K562 (cell line): ENCODE measurements around the gene SLC39A11. TPM values are rescaled to one million over a fixed set of nuclear protein-coding genes. Genes with fewer than 3 reads are reported as not detected.

Source experiments
- ATAC-seq: fragments of 200-7000 bp; cut with Tn5 transposase; 3 replicates; pipeline ENCODE4 v1.9.1; 2020; ENCODE audit warnings: moderate library complexity
- BruUV-seq: library from RNA; stranded (reverse); fragments of 400-500 nt; replicated peaks from 2 replicates; lab custom pipeline; 2021; lab: Mats Ljungman, UMichigan
- CTCF ChIA-PET: fragments of 300-600 bp; formaldehyde crosslinking; extraction: SDS; loops from one replicate; lab custom pipeline; 2021; ENCODE audit warnings: low intra/inter-chr PET ratio; lab: Yijun Ruan, JAX
- POLR2A ChIA-PET: fragments of 300-600, 350-650 bp; sonication (Branson Sonifier 250); formaldehyde crosslinking; extraction: SDS; loops from one replicate; lab custom pipeline; 2021; ENCODE audit warnings: antibody characterized with exemption, inconsistent platforms; lab: Yijun Ruan, JAX
- DNase-seq, 4 experiments: peaks; one replicate each; pipeline versions ENCODE4 v3.0.0 to v3.0.0-alpha.2; 2011 to 2018; ENCODE audit warnings: low spot score in 3 of 4, mixed read lengths in 3 of 4; ENCODE audit errors: extremely low read depth in 1 of 4
- FAIRE-seq: peaks from 2 replicates; lab custom pipeline; 2011; peaks lifted over from hg19 to GRCh38; lab: Jason Lieb, UNC
- H2AFZ ChIP-seq: 2 replicates; pipeline ENCODE4 v1.6.0; 2011; ENCODE audit warnings: low read depth, low read length, control low read depth, inconsistent platforms
- H3K27ac ChIP-seq: fragments of 200-600 bp; 3 replicates; pipeline ENCODE4 v1.8.0; 2011; ENCODE audit warnings: low read depth, mild to moderate bottlenecking, control low read depth, inconsistent platforms, low read length, moderate library complexity, mixed read lengths; ENCODE audit errors: extremely low read depth
- H3K27me3 ChIP-seq, 2 experiments: fragments of 300-600 bp in 1 of 2; 2 replicates in 1 of 2; 3 replicates in 1 of 2; pipeline versions ENCODE4 v1.6.0 to v1.8.0; 2011; ENCODE audit warnings: inconsistent platforms in 2 of 2, low read length in 2 of 2, mild to moderate bottlenecking in 1 of 2, mixed read lengths in 1 of 2, moderate library complexity in 1 of 2; ENCODE audit not compliant: control insufficient read depth in 2 of 2, insufficient read depth in 2 of 2
- H3K36me3 ChIP-seq: fragments of 300-600 bp; 3 replicates; pipeline ENCODE4 v1.8.0; 2011; ENCODE audit warnings: mild to moderate bottlenecking, low read length, inconsistent platforms; ENCODE audit not compliant: control insufficient read depth, insufficient read depth
- H3K4me1 ChIP-seq, 2 experiments: fragments of 200-600 bp in 1 of 2; replicated peaks in 1 of 2; 2 replicates in 1 of 2; 3 replicates in 1 of 2; pipeline versions ENCODE4 v1.5.1 to v1.8.0; 2011; ENCODE audit warnings: inconsistent platforms in 2 of 2, low read length in 2 of 2, mild to moderate bottlenecking in 1 of 2, mixed read lengths in 1 of 2, moderate library complexity in 1 of 2; ENCODE audit not compliant: control insufficient read depth in 2 of 2, insufficient read depth in 2 of 2
- H3K4me2 ChIP-seq: 2 replicates; pipeline ENCODE4 v1.6.1; 2011; ENCODE audit warnings: low read length, control low read depth, inconsistent platforms, mixed read lengths; ENCODE audit not compliant: insufficient read depth
- H3K4me3 ChIP-seq: fragments of 200-600 bp; sonication (generic), shearing (Covaris generic); 2 replicates; pipeline ENCODE4 v1.5.1; 2016; ENCODE audit warnings: control low read depth, inconsistent platforms
- H3K79me2 ChIP-seq: fragments of 200-600 bp; 3 replicates; pipeline ENCODE4 v1.8.0; 2011; ENCODE audit warnings: low read length, inconsistent platforms; ENCODE audit not compliant: control insufficient read depth, insufficient read depth
- H3K9ac ChIP-seq, 2 experiments: 2 replicates each; pipeline versions ENCODE4 v1.6.0 to v1.6.1; 2011; ENCODE audit warnings: low read depth in 2 of 2, low read length in 2 of 2, control low read depth in 1 of 2, inconsistent platforms in 1 of 2, mild to moderate bottlenecking in 1 of 2, mixed read lengths in 1 of 2; ENCODE audit not compliant: insufficient read depth in 1 of 2
- H3K9me1 ChIP-seq: one replicate; pipeline ENCODE4 v1.6.0; 2011; ENCODE audit warnings: inconsistent platforms, mild to moderate bottlenecking, low read length, moderate library complexity; ENCODE audit not compliant: control insufficient read depth, insufficient read depth
- H3K9me3 ChIP-seq: replicated peaks from 2 replicates; pipeline ENCODE4 v1.5.1; 2011; ENCODE audit warnings: low read depth, low read length, inconsistent platforms; ENCODE audit not compliant: control insufficient read depth, insufficient read depth
- H4K20me1 ChIP-seq: replicated peaks from 2 replicates; pipeline ENCODE4 v1.6.1; 2011; ENCODE audit warnings: low read length, inconsistent platforms, mixed read lengths; ENCODE audit not compliant: control insufficient read depth, insufficient read depth
- ARNT ChIP-seq, 2 experiments: fragments of 450-650 bp; IDR thresholded peaks; 2 replicates each; pipeline ENCODE4 v1.6.1; 2016; ENCODE audit warnings: mild to moderate bottlenecking in 1 of 2
- BRF1 ChIP-seq: IDR thresholded peaks from 3 replicates; pipeline ENCODE4 v1.6.1; 2011; ENCODE audit warnings: borderline replicate concordance, mild to moderate bottlenecking; ENCODE audit not compliant: insufficient read length; ENCODE audit errors: extremely low read depth
- ELF2 ChIP-seq: fragments of 250-450 bp; sonication (Bioruptor Pico); IDR thresholded peaks from 2 replicates; pipeline ENCODE4 v1.5.0; 2021; ENCODE audit warnings: mild to moderate bottlenecking
- ETV1 ChIP-seq: fragments of 450-650 bp; conservative IDR thresholded peaks from 2 replicates; pipeline ENCODE4 v1.6.1; 2016; ENCODE audit warnings: missing genetic modification characterization, control low read depth, low read depth, missing compliant biosample characterization
- HNRNPL ChIP-seq: fragments of 200-400 bp; formaldehyde crosslinking; IDR thresholded peaks from 2 replicates; pipeline ENCODE4 v1.6.1; 2017; ENCODE audit warnings: low read depth, mild to moderate bottlenecking, low read length
- KLF16 ChIP-seq: IDR thresholded peaks from 2 replicates; pipeline ENCODE4 v1.6.1; 2016; ENCODE audit warnings: antibody characterized with exemption
- NELFE ChIP-seq: IDR thresholded peaks from 2 replicates; pipeline ENCODE4 v1.6.1; 2011; ENCODE audit warnings: mild to moderate bottlenecking; ENCODE audit not compliant: insufficient read depth, insufficient read length
- NR1H2 ChIP-seq: sonication (generic); formaldehyde crosslinking; IDR thresholded peaks from 2 replicates; pipeline ENCODE4 v1.4.0; 2020; ENCODE audit warnings: mild to moderate bottlenecking, missing genetic modification reagents
- NR3C1 ChIP-seq: sonication (generic); formaldehyde crosslinking; IDR thresholded peaks from 2 replicates; pipeline ENCODE4 v1.8.1; 2022; ENCODE audit warnings: missing genetic modification reagents
- PPARD ChIP-seq: fragments of 250-450 bp; sonication (Bioruptor Pico); IDR thresholded peaks from 2 replicates; pipeline ENCODE4 v1.8.0; 2022; ENCODE audit warnings: inconsistent platforms, mild to moderate bottlenecking, moderate library complexity
- RAD51 ChIP-seq: fragments of 450-650 bp; IDR thresholded peaks from 2 replicates; pipeline ENCODE4 v1.7.1; 2016; ENCODE audit warnings: low read depth, mild to moderate bottlenecking, borderline replicate concordance
- RUNX1 ChIP-seq: sonication (generic); IDR thresholded peaks from 2 replicates; pipeline ENCODE4 v1.6.1; 2016; ENCODE audit warnings: antibody characterized with exemption, low read depth
- SUPT5H ChIP-seq: fragments of 450-650 bp; IDR thresholded peaks from 2 replicates; pipeline ENCODE4 v1.6.1; 2016
- ZNF133 ChIP-seq: fragments of 250-450 bp; sonication (Bioruptor Pico); IDR thresholded peaks from 2 replicates; pipeline ENCODE4 v1.4.0; 2020; ENCODE audit warnings: mild to moderate bottlenecking
- ZNF668 ChIP-seq: fragments of 250-450 bp; sonication (Bioruptor Pico); IDR thresholded peaks from 2 replicates; pipeline ENCODE4 v1.8.0; 2022; ENCODE audit warnings: mild to moderate bottlenecking, inconsistent platforms
- ZNF79 ChIP-seq: fragments of 250-450 bp; sonication (Bioruptor Pico); IDR thresholded peaks from 2 replicates; pipeline ENCODE4 v1.4.0; 2020; ENCODE audit warnings: low read depth, mild to moderate bottlenecking, moderate library complexity
- WGBS: fragments of 100-300 bp; shearing (Covaris generic); methylation state at CpG from one replicate; pipeline ENCODE4 v1.1.6; 2016; ENCODE audit warnings: low coverage, mixed read lengths; ENCODE audit not compliant: insufficient coverage; ENCODE audit errors: missing lambda C conversion rate; 5-methylcytosine and 5-hydroxymethylcytosine counted together
- in situ Hi-C: fragments of 300-500 bp; cut with MboI; formaldehyde crosslinking; loops from 4 replicates; pipeline ENCODE4 v1.15.0; 2018; ENCODE audit warnings: inconsistent platforms, mixed read lengths
- intact Hi-C: fragments of 100-400 bp; cut with micrococcal nuclease; formaldehyde crosslinking; loops from 2 replicates; pipeline ENCODE4 v1.14.2; 2022
- polyA plus RNA-seq, 8 experiments: library from polyadenylated mRNA; depleted of rRNA in 4 of 8; stranded (reverse) in 5 of 8; unstranded in 3 of 8; fragments of >200 nt; fragmentation: Nextera tagmentation in 2 of 8; fragmentation: Illumina TruSeq in 1 of 8; extraction: Ambion mirVana in 2 of 8; extraction: Trizol in 1 of 8; gene quantifications; 2 replicates each; pipeline versions ENCODE4 v1.2.1 to v1.2.3, GENCODE V29; 2011 to 2014; ENCODE audit warnings: inconsistent platforms in 1 of 8, missing spikeins in 1 of 8
- total RNA-seq, 7 experiments: library from RNA; depleted of rRNA in 6 of 7; stranded (reverse); fragments of >200 nt in 6 of 7; fragmentation: Illumina TruSeq in 2 of 7; extraction: Trizol in 2 of 7; gene quantifications; 2 replicates each; pipeline versions ENCODE4 v1.2.1 to v1.2.3, GENCODE V29; 2011 to 2021; ENCODE audit warnings: low replicate concordance in 1 of 7
- TF ChIP-seq, protein P1 (sequence below): IDR thresholded peaks from 2 replicates; pipeline ENCODE4 v1.6.1; 2012; ENCODE audit warnings: low read depth, low read length, improper control_type of control experiment, borderline replicate concordance
- TF ChIP-seq, protein P2 (sequence below): fragments of 450-650 bp; formaldehyde crosslinking; IDR thresholded peaks from 2 replicates; pipeline ENCODE4 v1.4.0; 2022; ENCODE audit warnings: mild to moderate bottlenecking, moderate library complexity
- TF ChIP-seq, protein P3 (sequence below): IDR thresholded peaks from 2 replicates; pipeline ENCODE4 v1.6.1; 2011; ENCODE audit not compliant: insufficient read length; ENCODE audit errors: extremely low read depth

The SLC39A11 gene
- total and polyA plus RNA-seq, 9 of the 15 experiments (the other 6 are each of a cell fraction or from before 2014, with no cell fraction given) = 10.5 to 26.4 (median 13.4) TPM

DNA sequence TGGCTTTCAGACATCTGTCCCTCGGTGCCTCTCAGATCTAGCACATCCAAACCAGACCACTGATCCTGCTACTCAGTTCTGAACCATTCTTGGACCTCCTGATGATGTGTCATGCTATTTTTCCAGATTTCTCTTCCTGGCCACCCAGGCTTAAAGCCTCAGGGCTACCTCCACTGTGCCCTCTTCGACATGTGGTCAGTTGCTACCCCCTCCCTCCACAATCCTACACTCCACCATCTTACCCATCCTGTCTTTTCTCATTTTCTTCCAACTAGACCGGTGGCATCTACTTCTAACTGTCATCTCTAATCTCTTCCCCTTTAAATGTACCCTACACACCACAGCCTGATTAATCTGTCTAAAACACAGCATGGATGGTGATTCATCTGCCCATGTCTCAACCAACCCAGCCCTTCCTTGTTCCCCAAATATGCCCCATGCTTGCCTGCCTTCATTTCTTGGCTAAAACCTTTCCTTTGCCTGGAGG lies 478.6 kb downstream of the SLC39A11 start:
- no peak for FAIRE-seq
- no peaks in the 10 kb centered on the region for H3K4me1 ChIP-seq

DNA sequence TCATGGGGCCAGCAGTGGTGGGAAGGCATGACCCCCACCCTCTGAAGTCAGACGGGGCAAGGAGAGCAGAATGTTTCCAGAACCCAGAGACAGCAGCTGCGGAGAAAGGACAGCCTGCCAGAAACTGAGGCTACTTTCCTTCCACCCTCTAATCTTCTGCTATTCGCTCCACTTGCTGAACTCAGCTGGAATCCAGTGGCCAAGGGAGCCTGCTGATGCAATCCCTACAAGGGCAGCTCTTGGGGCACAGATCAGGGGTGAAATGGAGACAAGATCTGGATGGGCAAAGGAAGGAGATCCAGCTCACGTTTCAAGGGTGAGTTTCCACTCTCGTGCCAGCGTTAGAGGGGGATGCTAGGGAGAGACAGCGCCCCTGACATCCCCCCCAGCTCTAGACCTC lies 479.1 kb downstream of the SLC39A11 start:
- Histone ChIP-seq H3K9me1 (no peaks in the 10 kb centered on the region), H3K4me1 (no peaks in the 10 kb centered on the region), H3K9me3 (no peaks in the 10 kb centered on the region), H3K27ac (no peak overlapping the region), H3K36me3 (no peaks in the 10 kb centered on the region), H3K79me2 (no peaks in the 10 kb centered on the region), H3K27me3 (peaks cover 15 to 41% of the 10 kb centered on the region in 2 experiments), H3K4me3 (no peak overlapping the region), H4K20me1 (no peaks in the 10 kb centered on the region), H3K9ac (no peak overlapping the region), H3K4me2 (no peak overlapping the region), H2AFZ (no peak overlapping the region)
- intact Hi-C loops (no loop called here), in situ Hi-C loops (no loop called here)
- FAIRE-seq (no peak), ATAC-seq (no peak), DNase-seq (no peak)
- POLR2A ChIA-PET = no interaction called here
- CTCF ChIA-PET = no interaction called here
- no TSS peak for BruUV-seq
- WGBS = 0% methylated on average over 7 of the region's 7 CpGs
- TF ChIP-seq PPARD (no peak), NR1H2 (CRISPR knock-in tag) (no peak), KLF16 (no peak), ETV1 (tag) (no peak), ARNT (IDR thresholded peaks at IDR 0.05) (no peak), NELFE (no peak)
- TF ChIP-seq, protein P1, sequence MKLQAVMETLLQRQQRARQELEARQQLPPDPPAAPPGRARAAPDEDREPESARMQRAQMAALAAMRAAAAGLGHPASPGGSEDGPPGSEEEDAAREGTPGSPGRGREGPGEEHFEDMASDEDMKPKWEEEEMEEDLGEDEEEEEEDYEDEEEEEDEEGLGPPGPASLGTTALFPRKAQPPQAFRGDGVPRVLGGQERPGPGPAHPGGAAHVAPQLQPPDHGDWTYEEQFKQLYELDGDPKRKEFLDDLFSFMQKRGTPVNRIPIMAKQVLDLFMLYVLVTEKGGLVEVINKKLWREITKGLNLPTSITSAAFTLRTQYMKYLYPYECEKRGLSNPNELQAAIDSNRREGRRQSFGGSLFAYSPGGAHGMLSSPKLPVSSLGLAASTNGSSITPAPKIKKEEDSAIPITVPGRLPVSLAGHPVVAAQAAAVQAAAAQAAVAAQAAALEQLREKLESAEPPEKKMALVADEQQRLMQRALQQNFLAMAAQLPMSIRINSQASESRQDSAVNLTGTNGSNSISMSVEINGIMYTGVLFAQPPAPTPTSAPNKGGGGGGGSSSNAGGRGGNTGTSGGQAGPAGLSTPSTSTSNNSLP = no peak
- TF ChIP-seq, protein P2, sequence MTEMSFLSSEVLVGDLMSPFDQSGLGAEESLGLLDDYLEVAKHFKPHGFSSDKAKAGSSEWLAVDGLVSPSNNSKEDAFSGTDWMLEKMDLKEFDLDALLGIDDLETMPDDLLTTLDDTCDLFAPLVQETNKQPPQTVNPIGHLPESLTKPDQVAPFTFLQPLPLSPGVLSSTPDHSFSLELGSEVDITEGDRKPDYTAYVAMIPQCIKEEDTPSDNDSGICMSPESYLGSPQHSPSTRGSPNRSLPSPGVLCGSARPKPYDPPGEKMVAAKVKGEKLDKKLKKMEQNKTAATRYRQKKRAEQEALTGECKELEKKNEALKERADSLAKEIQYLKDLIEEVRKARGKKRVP (CRISPR knock-in tag) = no peak
- TF ChIP-seq, protein P3, sequence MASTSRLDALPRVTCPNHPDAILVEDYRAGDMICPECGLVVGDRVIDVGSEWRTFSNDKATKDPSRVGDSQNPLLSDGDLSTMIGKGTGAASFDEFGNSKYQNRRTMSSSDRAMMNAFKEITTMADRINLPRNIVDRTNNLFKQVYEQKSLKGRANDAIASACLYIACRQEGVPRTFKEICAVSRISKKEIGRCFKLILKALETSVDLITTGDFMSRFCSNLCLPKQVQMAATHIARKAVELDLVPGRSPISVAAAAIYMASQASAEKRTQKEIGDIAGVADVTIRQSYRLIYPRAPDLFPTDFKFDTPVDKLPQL = no peak

More for the DNA sequence above, 478.6 kb downstream of the SLC39A11 start:
- no peak for TF ChIP-seq RUNX1
- no peak for TF ChIP-seq HNRNPL
- TF ChIP-seq ZNF133 = no peak
- TF ChIP-seq BRF1 = no peak
- no peak for TF ChIP-seq NR3C1
- no peak for TF ChIP-seq SUPT5H
- TF ChIP-seq ELF2 (CRISPR knock-in tag) = no peak
- TF ChIP-seq RAD51 = no peak
- no peak for TF ChIP-seq ZNF79 (CRISPR knock-in tag)
- TF ChIP-seq ZNF668 (CRISPR knock-in tag) = no peak
- TF ChIP-seq, all 486 proteins: peak for 0
- BruUV-seq = no TSS peak
- no peak for ATAC-seq
- H3K9me3 ChIP-seq = no peaks in the 10 kb centered on the region
- intact Hi-C loops (no loop called here), in situ Hi-C loops (no loop called here)
- H3K9me1 ChIP-seq = no peaks in the 10 kb centered on the region
- H3K4me2 ChIP-seq = no peak overlapping the region
- no peaks in the 10 kb centered on the region for H3K79me2 ChIP-seq
- H2AFZ ChIP-seq = no peak overlapping the region
- H3K4me3 ChIP-seq = no peak overlapping the region
- no peak for DNase-seq
- H3K27ac ChIP-seq = no peak overlapping the region
- 0% methylated on average over 3 of the region's 3 CpGs for WGBS
- H3K36me3 ChIP-seq = no peaks in the 10 kb centered on the region
- H3K27me3 ChIP-seq = peaks cover 15 to 41% of the 10 kb centered on the region in 2 experiments
- H4K20me1 ChIP-seq = no peaks in the 10 kb centered on the region
- H3K9ac ChIP-seq = no peak overlapping the region
- ChIA-PET POLR2A (no interaction called here), CTCF (no interaction called here)
